Measurements from ENCODE around the gene GUSB.

GUSB gene

GRCh38 chr7:65931685-65932084 is 50.3 kb downstream of the GUSB start:
- no peak for DNase-seq (ENCODE audit: low read depth in 1 of 2, low spot score in 1 of 2)

GRCh38 chr7:65927489-65928448 is 54.2 kb downstream of the GUSB start:
- DNase-seq (ENCODE audit: low read depth in 1 of 2, low spot score in 1 of 2): no peak

- DNase-seq (ENCODE audit: low read depth in 1 of 2, low spot score in 1 of 2): no peak
These were observed 55.4 kb downstream of the GUSB start for GRCh38 chr7:65926588-65926987.

GRCh38 chr7:65925040-65925439 is 57.0 kb downstream of the GUSB start:
- no peak for DNase-seq (ENCODE audit: low read depth in 1 of 2, low spot score in 1 of 2)

- no peak for DNase-seq (ENCODE audit: low read depth in 1 of 2, low spot score in 1 of 2)
These were observed 57.8 kb downstream of the GUSB start for GRCh38 chr7:65924193-65924592.

GRCh38 chr7:65923316-65923715 is 58.7 kb downstream of the GUSB start:
- no peak for DNase-seq (ENCODE audit: low read depth in 1 of 2, low spot score in 1 of 2)

- DNase-seq (ENCODE audit: low read depth in 1 of 2, low spot score in 1 of 2): no peak
These were observed 65.9 kb downstream of the GUSB start for GRCh38 chr7:65915921-65916657.

- no peak for DNase-seq (ENCODE audit: low read depth in 1 of 2, low spot score in 1 of 2)
These were observed 69.8 kb downstream of the GUSB start for GRCh38 chr7:65912237-65912636.

Measured in stimulated activated CD4-positive, alpha-beta T cell treated with anti-CD3 and anti-CD28 coated beads, Interleukin-15, amount 100 ng/mL, for 1 hour (primary cell).